Lung (tissue), 12 donors: ENCODE data around the gene INKA2. TPM values are rescaled to one million over a fixed set of nuclear protein-coding genes. Genes with fewer than 3 reads are reported as not detected.
"Not testable (repeated sequence)": the region's sequence is repeated elsewhere in the genome, so short reads cannot be mapped to it uniquely, and the experiment has no call there.

Source experiments
- ATAC-seq: fragments of 200-7000 bp; cut with Tn5 transposase; one replicate; pipeline ENCODE4 v1.9.1; 2020; ENCODE audit warnings: moderate number of reproducible peaks; ENCODE audit not compliant: insufficient read depth, low FRiP score
- DNase-seq, 3 donors: peaks; one replicate each; pipeline ENCODE4 v3.0.0-alpha.2; 2013 to 2017
- H3K27ac ChIP-seq, 2 donors: one replicate each; pipeline ENCODE4 v1.5.1; 2013; ENCODE audit warnings: mild to moderate bottlenecking in 2 of 2, moderate library complexity in 2 of 2, control low read depth in 1 of 2, inconsistent platforms in 1 of 2, low read depth in 1 of 2, low read length in 1 of 2
- H3K27me3 ChIP-seq, 3 donors: one replicate each; pipeline ENCODE4 v1.5.1; 2013; ENCODE audit warnings: low read length in 2 of 3; ENCODE audit not compliant: control insufficient read depth in 3 of 3, insufficient read depth in 3 of 3
- H3K36me3 ChIP-seq, 4 donors: one replicate each; pipeline ENCODE4 v1.5.1; 2013; ENCODE audit warnings: low read length in 4 of 4, mild to moderate bottlenecking in 1 of 4, moderate library complexity in 1 of 4; ENCODE audit not compliant: control insufficient read depth in 4 of 4, insufficient read depth in 4 of 4
- H3K4me1 ChIP-seq, 5 donors: one replicate each; pipeline ENCODE4 v1.5.1; 2013; ENCODE audit warnings: low read length in 5 of 5, mild to moderate bottlenecking in 2 of 5, moderate library complexity in 1 of 5; ENCODE audit not compliant: control insufficient read depth in 5 of 5, insufficient read depth in 5 of 5
- H3K4me3 ChIP-seq: one replicate; pipeline ENCODE4 v1.5.1; 2013; ENCODE audit warnings: mild to moderate bottlenecking, control low read depth, moderate library complexity
- H3K9ac ChIP-seq, 2 donors: one replicate each; pipeline ENCODE4 v1.5.1; 2013; ENCODE audit warnings: low read length in 2 of 2, control low read depth in 1 of 2; ENCODE audit not compliant: insufficient read depth in 1 of 2
- H3K9me3 ChIP-seq, 4 donors: one replicate each; pipeline ENCODE4 v1.5.1; 2013; ENCODE audit warnings: low read length in 3 of 4, mild to moderate bottlenecking in 1 of 4, moderate library complexity in 1 of 4; ENCODE audit not compliant: control insufficient read depth in 4 of 4, insufficient read depth in 3 of 4
- WGBS, 2 donors: extraction: QIAGEN DNeasy Blood & Tissue Kit; methylation state at CpG; one replicate each; pipeline ENCODE4 v1.1.7; 2013; 5-methylcytosine and 5-hydroxymethylcytosine counted together
- polyA plus RNA-seq, 2 donors: library from polyadenylated mRNA; stranded (reverse); fragments of 200-250 nt; gene quantifications; one replicate each; pipeline ENCODE4 v1.2.1, GENCODE V29; 2013
- total RNA-seq, 2 donors: library from RNA; depleted of rRNA in 1 of 2; stranded (reverse); fragments of >200 nt in 1 of 2; gene quantifications; one replicate each; pipeline ENCODE4 v1.2.1, GENCODE V29; 2014 to 2021
- TF ChIP-seq, protein P1 (sequence below): IDR thresholded peaks from 2 replicates; pipeline ENCODE4 v1.5.1; 2012; ENCODE audit warnings: mild to moderate bottlenecking; ENCODE audit errors: control extremely low read depth, extremely low read depth
- donor health status: control.
- donor health status: control.
- donor health status: Bipolar disorder and iron deficiency.
- donor health status: healthy.
- donor health status: DM: yes; HTN: yes; CAD: no.

Gene INKA2
- total and polyA plus RNA-seq, 4 donors, result 2.3 to 12.5 (median 4.4) TPM

DNA sequence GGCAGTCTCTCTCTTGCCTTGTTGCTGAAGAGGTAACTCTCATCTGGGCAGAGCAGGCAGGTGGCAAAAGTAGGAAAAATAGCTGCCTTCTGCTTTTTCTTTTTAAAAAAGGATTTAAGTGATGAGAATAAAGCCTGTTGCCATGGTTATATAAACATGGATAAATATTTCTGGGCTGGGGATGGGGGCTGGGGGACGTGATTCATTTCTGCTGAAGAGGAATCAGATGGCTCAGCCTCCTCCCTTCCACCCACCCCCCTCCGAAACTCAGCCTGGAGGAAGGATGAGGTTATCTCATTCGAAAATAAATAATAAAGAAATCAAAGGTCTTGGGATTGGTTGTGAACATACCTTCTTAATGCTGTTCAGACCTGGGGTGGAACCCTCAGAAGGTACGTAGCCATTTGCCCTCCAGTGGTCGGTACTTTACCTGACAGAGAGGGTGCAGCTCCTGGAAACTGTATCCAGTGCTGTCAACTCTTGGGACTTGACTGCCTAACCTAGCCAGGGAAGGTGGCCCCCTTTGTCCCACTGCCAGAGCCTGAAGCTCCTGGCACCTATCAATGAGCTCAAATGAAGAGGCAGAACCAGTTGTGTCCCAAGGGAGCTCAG, 3.8 kb upstream of the INKA2 start:
- Histone ChIP-seq H3K36me3 (no peaks in the 10 kb centered on the region), H3K4me1 (peaks cover 0 to 23% (median 4%) of the 10 kb centered on the region in 5 donors), H3K27ac (no peak overlapping the region), H3K27me3 (peaks cover 0 to 12% (median 11%) of the 10 kb centered on the region in 3 donors), H3K9ac (no peak overlapping the region), H3K9me3 (no peaks in the 10 kb centered on the region), H3K4me3 (no peak overlapping the region)
- TF ChIP-seq, protein P1, sequence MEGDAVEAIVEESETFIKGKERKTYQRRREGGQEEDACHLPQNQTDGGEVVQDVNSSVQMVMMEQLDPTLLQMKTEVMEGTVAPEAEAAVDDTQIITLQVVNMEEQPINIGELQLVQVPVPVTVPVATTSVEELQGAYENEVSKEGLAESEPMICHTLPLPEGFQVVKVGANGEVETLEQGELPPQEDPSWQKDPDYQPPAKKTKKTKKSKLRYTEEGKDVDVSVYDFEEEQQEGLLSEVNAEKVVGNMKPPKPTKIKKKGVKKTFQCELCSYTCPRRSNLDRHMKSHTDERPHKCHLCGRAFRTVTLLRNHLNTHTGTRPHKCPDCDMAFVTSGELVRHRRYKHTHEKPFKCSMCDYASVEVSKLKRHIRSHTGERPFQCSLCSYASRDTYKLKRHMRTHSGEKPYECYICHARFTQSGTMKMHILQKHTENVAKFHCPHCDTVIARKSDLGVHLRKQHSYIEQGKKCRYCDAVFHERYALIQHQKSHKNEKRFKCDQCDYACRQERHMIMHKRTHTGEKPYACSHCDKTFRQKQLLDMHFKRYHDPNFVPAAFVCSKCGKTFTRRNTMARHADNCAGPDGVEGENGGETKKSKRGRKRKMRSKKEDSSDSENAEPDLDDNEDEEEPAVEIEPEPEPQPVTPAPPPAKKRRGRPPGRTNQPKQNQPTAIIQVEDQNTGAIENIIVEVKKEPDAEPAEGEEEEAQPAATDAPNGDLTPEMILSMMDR, result no peak
- no peak for ATAC-seq
- no peak for DNase-seq
- WGBS, 2 donors, result 75 to 83% methylated on average over 5 of the region's 5 CpGs

DNA sequence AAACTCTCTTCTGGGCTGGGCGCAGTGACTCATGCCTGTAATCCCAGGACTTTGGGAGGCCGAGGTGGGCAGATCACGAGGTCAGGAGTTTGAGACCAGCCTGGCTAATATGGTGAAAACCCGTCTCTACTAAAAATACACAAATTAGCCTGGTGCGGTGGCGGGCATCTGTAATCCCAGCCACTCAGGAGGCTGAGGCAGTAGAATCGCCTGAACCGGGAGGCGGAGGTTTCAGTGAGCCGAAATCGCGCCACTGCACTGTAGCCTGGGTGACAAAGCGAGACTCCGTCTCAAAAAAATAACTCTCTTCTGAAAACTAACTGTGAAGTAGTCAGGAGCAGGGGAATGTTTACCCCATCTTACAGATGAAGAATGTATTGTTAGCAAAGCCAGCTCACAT, 3.1 kb upstream of the INKA2 start:
- not testable (repeated sequence) for H3K27ac ChIP-seq, DNase-seq, H3K36me3 ChIP-seq, H3K9ac ChIP-seq, H3K4me3 ChIP-seq, ATAC-seq, H3K9me3 ChIP-seq
- Histone ChIP-seq H3K4me1 (peaks cover 0 to 31% (median 8%) of the 10 kb centered on the region in 5 donors), H3K27me3 (peaks cover 0 to 18% (median 11%) of the 10 kb centered on the region in 3 donors)
- WGBS, 2 donors, result 96 to 97% methylated on average over 14 of the region's 14 CpGs

DNA sequence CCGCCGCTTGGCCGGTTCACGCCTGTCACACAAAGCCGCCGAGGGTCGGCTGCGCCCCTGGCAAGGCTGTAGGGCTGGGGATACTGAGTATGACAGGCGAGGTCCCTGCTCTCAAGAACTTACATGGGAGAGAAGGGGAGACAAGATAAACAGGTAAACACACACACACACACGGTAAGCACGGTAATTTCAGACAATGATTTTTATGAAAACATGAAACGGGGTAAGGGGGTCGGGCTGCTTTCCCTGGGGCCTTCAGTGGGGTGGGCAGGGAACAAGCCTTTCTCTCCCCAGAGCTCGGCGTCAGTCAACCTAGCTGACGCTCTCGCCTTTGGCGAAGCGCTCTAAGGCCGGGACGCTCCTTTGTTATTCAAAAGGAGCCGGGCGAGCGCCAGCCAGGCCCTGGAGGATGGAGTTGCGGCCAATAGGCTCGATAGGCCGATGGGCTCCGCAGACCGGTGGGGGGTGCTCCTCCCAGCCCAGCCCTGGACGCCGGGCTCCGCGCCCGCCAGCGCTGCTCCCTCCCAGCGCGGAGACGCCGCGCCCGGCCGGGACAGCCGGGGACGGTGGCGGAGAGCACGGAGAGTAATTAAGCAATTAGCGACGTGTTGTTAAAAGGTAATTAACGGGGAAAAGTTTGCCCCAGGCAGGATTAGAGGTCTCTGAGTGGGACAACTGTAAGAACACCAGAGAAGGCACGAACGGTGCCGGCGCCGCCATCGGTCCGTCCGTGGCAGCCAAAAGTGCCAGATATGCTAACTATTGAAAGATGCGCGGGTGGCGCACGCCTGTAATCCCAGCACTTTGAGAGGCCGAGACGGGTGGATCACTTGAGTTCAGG, 950 bp upstream of the INKA2 start:
- Histone ChIP-seq H3K27ac (peak overlapping the region; percentile 93 to 96), H3K36me3 (no peaks in the 10 kb centered on the region), H3K9ac (peak overlapping the region; percentile 5 to 76), H3K4me3 (peak overlapping the region; percentile 50), H3K9me3 (no peaks in the 10 kb centered on the region), H3K27me3 (peaks cover 0 to 20% (median 11%) of the 10 kb centered on the region in 3 donors), H3K4me1 (peaks cover 0 to 52% (median 22%) of the 10 kb centered on the region in 5 donors)
- TF ChIP-seq, protein P1, result no peak
- DNase-seq, result peak; percentile 61 to 72 (median 63)
- peak; percentile 6 for ATAC-seq
- 1 to 2% methylated on average over 63 of the region's 63 CpGs for WGBS, 2 donors
